NCI-H128 (cell line): ENCODE data around the gene YJU2.
"Not testable (repeated sequence)": the region's sequence is repeated elsewhere in the genome, so short reads cannot be mapped to it uniquely, and the experiment has no call there.

Source experiments
- DNase-seq: peaks from one replicate; lab custom pipeline; 2025; ENCODE audit not compliant: unreplicated experiment; lab: John Stamatoyannopoulos, UW

YJU2 gene

DNA sequence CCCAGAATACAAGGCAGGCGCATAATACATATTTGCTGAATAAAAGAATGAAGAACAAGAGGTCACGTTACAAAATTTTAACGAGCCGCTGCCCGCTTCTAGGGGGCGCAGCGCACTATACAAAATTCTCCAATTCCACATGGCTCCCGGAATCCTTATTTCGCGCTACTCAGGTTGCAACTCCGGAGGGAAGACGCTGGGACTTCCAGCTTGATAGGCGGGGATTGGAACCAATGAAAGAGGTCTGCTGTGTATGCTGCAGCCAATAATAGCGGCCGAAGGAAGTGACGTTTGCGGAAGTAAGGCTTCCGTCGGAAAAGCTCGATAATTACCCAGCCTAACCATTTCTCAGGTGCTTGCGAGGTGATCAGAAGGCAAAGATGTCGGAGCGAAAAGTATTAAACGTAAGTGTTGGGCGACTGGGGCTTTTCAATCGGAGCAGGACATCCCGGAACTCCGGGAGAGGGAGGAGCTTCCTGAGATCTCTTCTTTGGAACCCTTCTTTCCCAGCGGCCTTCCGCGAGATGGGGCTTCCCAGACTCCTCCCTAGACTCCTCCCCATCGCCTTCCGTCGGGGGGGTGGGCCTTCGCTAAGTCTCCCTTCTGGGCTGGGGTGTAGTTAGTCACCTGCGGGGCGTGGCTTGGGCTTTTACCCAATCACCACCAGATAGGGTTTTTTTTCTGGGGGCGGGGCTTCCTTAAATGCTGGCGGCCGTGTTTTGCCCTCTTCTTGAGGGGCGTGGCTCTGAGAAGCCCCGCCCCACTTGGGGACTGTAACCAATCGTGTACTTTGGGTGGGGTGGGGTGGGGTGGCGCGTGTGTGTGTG, at the start of gene YJU2:
YJU2 (plus strand) TSS at position 314 of the 827 bp plus-strand sequence; CDS start at position 381, 67 bp downstream.
- peak; percentile 97 for DNase-seq

DNA sequence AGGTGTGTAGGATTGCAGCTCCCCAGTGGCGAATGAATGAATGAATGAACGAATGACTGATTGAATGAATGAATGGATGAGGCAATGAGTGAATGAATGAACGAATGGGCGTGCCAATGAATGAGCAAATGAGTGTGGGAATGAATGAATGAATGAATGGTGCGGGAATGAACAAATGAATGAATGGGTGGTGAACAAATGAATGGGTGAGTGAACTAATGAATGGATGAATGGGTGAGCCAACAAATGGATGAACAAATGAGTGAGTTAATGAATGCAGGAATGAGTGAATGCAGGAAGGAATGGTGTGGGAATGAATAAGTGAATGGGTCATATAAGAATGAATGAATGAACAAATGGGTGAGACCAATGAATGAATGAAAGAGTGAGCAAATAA, 49.7 kb upstream of the YJU2 start:
- no peak for DNase-seq

GRCh38 chr19:4197625-4198466, 49.0 kb upstream of the YJU2 start:
- DNase-seq: no peak

DNA sequence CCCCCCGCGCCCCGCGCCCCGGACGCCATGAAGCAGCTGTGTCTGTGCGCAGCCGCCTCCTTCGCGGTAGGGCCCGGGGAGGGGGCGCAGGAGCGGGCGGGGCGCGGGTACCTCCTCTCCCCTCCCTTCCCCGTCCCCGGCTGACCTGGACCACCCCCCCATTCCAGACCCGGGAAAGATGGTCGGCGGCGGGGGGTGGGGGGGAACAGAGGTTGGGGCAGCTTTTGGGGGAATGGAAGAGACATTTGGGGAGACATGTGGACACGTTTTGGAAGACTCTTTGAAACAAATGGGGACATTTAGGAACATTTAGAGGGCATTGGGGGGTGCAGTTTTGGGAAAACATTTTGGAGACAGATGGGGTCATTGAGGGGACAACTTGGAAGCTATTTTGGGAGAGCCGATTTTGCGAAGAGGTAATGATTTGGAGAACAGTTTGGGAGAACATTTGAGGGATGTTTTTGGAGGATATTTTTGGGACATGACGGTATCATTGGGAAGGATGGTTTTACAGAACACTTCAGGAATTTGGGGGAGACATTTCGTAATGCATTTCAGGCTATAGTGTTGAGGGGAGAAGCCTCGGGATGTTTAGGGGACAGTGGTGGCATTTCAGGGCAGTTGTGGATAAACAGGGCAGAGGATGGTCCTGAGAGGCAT, 48.3 kb upstream of the YJU2 start:
- no peak for DNase-seq

DNA sequence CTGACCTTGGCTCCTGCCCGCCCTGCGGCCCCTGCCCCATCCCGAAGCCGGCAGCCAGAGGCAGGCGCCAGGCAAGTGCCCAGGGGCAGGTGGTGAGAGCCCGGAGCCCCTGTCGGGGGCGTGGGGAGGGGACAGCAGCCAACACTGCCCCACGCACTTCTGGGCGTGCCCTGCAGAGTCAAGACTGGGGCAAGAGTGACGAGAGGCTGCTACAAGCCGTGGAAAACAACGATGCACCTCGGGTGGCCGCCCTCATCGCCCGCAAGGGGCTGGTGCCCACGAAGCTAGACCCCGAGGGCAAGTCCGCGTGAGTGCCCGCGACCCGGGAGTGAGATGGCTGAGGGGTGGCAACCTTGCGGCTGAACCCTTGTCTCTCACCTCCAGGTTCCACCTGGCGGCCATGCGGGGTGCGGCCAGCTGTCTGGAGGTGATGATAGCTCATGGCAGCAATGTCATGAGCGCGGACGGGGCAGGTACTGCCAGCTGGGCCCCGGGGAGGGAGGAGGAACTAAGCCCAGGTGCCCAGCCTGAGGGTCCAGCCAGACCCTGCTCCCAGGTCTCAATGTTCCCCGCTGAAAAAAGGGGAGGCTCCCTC, 47.1 kb upstream of the YJU2 start:
- DNase-seq: no peak

DNA sequence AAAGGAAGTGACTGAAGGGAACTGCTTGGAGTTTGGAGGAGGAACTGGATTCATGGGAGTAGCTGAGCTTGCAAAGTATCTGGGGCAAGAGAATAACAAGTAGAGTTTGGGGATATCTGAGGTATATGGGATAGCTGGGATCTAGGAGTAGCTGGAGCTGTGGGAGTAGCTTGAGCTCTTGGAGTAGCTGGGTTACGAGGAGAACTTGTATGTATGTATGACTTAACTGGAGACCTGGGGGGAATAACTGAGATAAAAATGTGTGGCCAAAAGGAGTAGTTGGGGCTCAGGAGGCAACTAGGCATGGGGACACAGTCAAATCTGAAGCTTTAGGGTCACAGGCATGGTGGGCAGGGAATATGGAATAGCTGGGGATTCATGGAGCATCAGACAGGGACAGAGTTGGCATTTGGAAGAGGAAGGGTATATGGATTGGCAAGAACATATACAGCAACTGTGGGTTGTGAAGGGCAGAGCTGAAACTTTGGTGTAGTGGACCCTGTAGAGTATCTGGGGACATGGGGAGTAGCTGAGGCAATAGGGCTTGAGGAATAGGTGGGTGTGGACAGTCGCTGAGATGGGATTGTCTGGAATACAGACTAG, 45.8 kb upstream of the YJU2 start:
- DNase-seq: no peak

- no peak for DNase-seq
These were observed 45.1 kb upstream of the YJU2 start for GRCh38 chr19:4201798-4202197.

DNA sequence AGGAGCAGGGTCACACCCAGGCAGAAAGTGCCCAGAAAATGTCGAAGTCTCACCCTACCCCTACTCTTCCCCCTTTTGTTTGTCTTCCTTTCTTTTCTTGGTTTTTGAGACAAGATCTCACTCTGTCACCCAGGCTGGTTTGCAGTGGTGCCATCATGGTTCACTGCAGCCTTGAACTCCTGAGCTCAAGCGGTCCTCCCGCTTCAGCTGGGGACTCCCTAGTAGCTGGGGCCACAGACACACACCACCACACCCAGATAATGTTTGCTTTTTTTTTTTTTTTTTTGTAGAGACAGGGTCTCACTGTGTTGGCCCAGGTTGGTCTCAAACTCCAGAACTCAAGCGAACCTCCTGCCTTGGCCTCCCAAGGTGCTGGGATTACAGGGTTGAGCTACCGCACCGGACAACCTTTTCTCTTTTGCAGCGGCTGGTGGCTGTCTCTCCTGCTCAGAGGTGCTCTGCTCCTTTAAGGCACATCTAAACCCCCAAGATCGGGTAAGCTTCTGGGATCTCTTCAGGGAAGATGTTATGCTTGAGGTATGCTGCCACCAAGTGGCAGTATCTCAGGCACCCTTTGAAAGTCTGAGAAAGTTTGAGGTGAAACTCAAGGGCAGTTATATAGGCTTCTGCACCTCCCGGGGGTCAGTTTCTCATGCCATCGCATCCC, 39.9 kb upstream of the YJU2 start:
- DNase-seq: no peak

DNA sequence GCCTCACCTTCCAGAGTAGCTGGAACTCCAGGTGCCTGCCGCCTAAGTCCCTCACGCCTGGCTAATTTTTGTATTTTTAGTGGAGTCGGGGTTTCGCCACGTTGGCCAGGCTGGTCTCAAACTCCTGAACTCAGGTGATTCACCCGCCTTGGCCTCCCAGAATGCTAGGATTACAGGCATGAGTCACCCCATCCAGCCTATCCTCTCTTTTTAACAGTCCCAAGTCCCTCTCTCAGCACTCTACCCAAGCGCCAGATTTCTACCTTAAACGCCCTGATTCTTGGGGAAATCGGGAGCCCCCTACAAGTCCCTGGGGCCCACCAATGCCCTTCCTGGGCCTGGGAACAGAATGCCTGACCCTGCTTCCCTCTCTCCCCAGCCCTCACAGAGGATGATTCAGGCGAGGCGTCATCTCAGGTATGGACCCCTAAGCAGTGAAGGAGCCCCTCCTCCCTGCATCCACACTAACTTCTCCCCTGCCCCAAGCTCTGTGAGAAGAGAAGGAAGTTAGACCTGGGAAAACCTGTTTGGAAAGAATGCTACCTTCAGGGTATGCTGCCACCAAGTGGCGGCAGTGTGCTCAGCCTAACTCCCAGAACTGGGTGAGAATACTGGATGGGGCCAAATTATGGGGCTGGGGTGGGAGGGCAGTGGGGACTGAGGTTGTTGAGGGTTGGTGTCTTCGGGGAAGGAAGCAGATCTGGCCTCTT, 38.3 kb upstream of the YJU2 start:
- no peak for DNase-seq

- DNase-seq: no peak
These were observed 36.6 kb upstream of the YJU2 start for GRCh38 chr19:4210166-4210731.

DNA sequence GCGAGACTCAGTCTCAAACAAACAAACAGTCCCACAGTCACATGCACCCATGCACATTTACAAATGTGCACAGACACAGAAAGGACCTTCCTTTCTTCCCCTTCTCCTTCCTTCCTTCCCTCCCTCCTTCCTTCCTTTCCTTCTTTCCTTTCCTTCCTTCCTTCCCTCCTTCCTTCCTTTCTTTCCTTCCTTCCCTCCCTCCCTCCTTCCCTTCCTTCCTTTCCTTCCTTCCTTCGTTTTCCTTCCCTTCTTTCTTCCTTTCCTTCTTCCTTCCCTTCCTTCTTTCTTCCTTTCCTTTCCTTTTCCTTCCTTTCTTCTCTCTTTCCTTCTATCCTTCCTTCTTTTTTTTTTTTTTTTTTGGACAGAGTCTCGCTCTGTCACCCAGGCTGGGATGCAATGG, 33.8 kb upstream of the YJU2 start:
- no peak for DNase-seq

DNA sequence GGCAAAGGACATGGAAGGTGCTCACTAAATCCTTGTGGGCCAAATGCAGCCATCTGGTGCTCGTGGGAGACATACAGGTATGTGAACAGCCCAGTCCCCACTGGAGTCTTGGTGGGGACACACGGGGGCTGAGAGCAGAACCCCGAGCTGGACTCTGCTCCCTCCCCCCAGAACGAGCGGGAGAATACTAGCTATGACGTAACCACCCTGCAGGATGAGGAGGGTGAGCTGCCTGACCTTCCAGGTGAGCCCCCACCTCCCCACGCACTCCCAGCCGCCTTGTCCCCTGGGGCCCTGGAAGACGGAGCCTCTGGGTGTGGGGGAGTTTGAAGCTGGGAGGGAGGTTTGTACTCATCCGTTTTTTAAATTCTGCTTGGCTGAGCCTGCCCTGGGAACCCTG, 31.1 kb upstream of the YJU2 start:
- DNase-seq: no peak

DNA sequence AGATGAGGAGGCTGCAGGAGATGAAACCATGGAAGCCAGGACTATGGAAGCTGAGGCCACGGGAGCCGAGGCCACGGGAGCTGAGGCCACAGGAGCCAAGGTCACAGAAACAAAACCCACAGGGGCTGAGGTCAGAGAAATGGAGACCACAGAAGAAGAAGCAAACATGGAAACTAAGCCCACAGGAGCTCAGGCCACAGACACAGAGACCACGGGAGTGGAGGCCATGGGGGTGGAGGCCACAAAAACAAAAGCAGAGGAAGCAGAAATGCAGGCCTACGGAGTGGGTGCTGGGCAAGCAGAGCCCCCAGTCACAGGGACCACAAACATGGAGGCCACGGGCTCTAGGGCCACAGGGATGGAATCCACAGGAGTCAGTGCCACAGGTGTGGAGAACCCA, 30.0 kb upstream of the YJU2 start:
- no peak for DNase-seq

DNA sequence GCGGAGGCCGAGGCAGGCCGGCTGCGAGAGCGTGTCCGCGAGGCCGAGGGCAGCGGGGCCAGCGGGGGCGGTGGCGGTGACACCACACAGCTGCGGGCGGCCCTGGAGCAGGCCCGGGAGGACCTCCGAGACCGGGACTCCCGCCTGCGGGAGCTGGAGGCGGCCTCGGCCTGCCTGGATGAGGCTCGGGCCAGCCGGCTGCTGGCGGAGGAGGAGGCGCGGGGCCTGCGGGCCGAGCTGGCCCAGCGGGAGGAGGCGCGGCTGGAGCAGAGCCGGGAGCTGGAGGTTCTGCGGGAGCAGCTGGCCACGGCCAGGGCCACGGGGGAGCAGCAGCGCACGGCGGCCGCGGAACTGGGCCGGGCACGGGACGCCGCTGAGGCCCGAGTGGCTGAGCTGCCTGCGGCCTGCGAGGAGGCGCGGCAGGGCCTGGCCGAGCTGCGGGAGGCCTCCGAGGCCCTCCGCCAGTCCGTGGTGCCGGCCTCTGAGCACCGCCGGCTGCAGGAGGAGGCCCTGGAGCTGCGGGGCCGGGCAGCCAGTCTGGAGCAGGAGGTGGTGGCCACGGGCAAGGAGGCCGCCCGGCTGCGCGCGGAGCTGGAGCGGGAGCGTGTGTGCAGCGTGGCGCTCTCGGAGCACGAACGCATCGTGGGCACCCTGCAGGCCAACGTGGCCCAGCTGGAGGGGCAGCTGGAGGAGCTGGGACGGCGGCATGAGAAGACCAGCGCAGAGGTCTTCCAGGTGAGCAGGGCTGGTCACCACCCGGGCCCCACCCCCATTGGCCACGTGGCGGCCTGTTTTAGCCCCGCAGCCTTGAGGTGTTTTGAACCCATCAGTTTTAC, 29.2 kb upstream of the YJU2 start:
- DNase-seq: no peak

- DNase-seq: not testable (repeated sequence)
These were observed 28.4 kb upstream of the YJU2 start for GRCh38 chr19:4218523-4218922.

GRCh38 chr19:4220188-4220587, 26.7 kb upstream of the YJU2 start:
- no peak for DNase-seq

- DNase-seq: no peak
These were observed 22.4 kb upstream of the YJU2 start for GRCh38 chr19:4224470-4224869.

- no peak for DNase-seq
These were observed 21.0 kb upstream of the YJU2 start for GRCh38 chr19:4225885-4226284.

- DNase-seq: no peak
These were observed 19.1 kb upstream of the YJU2 start for GRCh38 chr19:4227771-4228170.
